Right renal cortex interstitium (tissue), 3 donors: ENCODE results near the gene PLCB1. TPM values are rescaled to one million over a fixed set of nuclear protein-coding genes. Genes with fewer than 3 reads are reported as not detected.

Experiments used
- DNase-seq, 3 donors: peaks; one replicate each; pipeline ENCODE4 v3.0.0-alpha.2; 2013; ENCODE audit warnings: low read depth in 3 of 3, low spot score in 2 of 3
- polyA plus RNA-seq, 3 donors: library from polyadenylated mRNA; unstranded; fragments of 120-200 nt; gene quantifications; one replicate each; pipeline ENCODE4 v1.2.1, GENCODE V29; 2013; ENCODE audit not compliant: insufficient read length in 3 of 3

The PLCB1 gene
- polyA plus RNA-seq, 3 donors = 42.8 to 54.2 (median 51.5) TPM

GRCh38 chr20:8891039-8891438 is 759.0 kb downstream of the PLCB1 start:
- no peak for DNase-seq

GRCh38 chr20:8895472-8895871 is 763.4 kb downstream of the PLCB1 start:
- no peak for DNase-seq

- DNase-seq = no peak
Observed at GRCh38 chr20:8898823-8899222, 766.8 kb downstream of the PLCB1 start.

GRCh38 chr20:8901237-8902025 is 769.4 kb downstream of the PLCB1 start:
- no peak for DNase-seq

DNA sequence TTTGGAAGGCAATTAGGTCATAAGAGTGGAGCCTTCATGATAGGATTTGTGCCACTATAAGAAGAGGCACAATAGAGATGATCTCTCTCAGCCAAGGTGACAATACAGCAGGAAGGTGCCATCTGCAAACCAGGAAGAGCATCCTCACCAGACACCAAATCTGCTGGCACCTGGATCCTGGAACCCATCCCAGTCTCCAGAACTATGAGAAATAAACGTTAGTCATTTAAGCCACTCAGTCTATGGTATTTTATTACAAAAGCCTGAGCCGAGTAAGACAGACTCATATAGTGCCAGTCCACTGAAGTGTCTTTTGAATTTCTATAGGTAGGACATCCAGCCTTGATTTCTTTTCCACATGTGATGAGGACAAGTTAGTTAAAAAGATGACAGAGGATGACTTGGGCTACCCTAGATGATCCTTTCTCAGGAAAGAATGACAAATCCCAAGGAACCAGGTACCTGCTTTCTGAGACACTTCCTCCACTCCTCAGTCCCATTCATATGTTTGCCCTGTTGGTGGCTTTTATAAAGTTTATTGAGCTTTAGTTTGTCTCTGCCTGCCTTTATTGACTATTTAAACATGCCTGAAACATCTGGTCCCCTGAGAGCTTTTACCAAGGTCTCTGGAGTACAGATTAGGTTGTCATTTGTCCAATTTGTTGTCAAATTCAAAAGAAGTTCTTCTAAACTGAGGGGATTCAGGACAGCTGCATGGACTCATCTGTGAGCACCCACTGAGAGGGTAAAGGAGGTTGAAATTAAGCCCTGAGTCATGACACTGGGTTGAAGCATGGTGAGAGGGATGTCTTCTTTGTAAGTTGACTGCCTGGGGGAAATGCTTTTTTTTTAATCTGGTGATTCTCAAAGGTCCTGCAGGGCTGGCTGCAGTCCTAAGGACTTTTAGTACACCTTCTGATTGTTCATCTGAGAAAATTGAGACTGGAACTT is 771.9 kb downstream of the PLCB1 start:
- DNase-seq = no peak

DNA sequence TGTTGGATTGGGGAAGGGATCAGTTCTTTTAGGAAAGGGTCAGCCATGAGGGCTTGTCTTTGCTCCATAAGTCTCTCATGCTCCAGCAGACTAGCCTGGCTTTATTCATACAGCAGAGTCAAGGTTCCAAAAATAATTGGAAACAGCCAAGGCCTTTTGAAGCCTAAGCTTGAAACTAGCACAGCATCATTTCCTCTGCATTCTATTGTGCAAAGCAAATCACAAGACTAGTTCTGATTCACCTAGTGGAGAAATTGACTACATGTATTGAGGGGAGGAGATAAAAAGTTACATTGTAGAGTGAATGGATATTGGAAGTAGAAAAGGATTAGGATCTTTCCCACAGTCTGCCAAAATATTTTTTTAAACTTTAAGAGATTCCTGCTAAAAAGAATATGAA is 777.5 kb downstream of the PLCB1 start:
- DNase-seq = no peak

GRCh38 chr20:8912096-8912495 is 780.0 kb downstream of the PLCB1 start:
- DNase-seq = no peak

DNA sequence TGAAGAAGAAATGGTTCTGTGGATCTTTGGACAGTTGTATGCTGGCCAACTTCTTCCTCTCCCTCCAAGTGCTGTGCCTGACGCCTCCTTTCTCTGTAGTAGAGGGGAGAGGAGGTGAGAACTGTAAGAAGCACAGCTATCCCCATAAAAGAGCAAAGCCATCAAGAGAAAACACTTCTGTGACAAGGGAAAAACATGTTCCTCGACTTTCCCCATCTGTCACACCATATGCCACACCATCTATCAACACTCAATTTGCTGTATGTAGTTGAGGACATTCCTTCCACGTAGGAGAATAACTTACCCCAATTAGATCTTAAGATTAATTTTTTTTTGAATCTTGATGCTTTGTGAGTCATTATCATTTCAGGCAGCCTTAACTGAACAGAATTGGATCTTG is 780.7 kb downstream of the PLCB1 start:
- DNase-seq = no peak

- no peak for DNase-seq
Observed at GRCh38 chr20:8913456-8913855, 781.4 kb downstream of the PLCB1 start.

DNA sequence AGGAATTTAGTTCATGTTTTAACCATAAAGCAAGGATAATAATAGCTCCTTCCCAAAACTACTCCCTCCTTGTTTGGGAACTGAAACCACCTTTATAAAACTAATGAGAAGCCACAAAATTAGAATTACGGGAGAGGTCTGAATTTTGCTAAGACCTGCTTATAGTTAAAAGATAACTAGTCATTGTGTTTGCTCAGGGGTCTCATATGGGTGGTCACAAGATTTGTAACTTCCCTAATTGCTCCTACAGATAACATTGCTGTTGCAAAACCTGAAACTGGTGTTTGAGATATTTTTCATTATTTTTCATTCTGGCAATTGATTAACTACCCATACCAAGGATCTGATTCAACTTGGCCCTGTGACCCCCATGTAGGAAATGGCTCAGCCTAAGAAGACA is 782.4 kb downstream of the PLCB1 start:
- no peak for DNase-seq

- no peak for DNase-seq
Observed at GRCh38 chr20:8917084-8917483, 785.0 kb downstream of the PLCB1 start.

DNA sequence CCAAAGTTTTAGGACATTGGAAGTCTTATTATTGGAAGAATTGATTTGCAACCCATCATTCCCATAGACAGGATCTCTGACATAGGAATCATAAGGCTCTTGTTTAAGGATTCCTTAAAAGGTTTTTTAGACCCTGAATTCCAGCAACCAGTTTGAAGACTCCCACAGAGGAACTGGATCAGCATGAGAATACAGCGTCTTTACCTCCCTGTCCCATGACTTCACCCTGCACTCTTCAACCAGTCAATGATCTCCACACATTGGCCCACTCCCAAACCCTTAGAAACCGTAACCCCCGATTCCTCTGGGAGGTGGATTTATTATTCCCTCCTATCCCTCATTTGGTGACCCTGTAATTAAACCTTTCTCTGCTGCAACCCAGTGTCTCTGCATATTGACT is 786.1 kb downstream of the PLCB1 start:
- no peak for DNase-seq

GRCh38 chr20:8924539-8924938 is 792.5 kb downstream of the PLCB1 start:
- DNase-seq = no peak

- no peak for DNase-seq
Observed at GRCh38 chr20:8930726-8931125, 798.7 kb downstream of the PLCB1 start.

DNA sequence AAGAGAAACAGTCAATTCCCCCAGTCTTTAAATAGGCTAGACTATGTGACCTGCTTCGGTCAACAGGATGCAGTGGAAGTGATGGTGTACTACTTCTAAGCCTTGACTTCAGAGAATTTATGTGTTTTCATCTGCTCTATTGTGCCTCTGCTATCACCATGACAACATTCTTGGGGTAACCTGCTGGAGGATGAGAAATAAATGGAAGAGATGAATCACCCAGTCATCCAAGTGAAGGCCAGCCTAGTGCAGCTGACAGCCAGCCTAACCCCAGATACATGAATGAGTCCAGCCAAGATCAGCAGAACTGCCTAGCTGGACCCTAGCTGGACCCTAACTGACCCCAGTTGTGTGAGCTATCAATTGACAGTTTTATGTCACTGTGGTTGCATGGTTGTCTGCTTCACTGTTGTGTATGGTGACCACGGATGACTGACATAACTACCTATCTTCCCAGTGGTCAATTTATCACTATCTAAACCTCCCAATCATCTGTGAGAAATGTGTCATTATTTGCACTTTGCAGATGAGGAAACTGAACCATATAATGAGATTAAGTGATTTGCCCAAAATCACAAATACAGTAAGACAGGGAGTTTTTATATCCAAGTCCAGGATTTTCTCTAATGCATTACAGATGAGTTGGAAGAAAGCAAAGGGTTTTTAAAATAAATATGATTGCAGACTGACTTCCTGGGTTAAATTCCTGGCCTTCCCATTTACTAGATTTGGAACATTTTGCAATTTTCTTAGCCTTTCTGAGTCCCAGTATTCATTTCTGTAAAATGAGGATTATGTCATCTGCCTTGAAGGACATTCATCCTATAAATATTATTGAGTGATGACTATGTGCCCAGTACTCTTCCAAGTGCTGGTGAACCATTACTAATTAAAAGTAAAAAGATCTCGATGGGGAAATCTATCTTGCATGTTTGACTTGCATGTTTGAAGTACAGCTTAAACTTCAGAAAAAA is 800.4 kb downstream of the PLCB1 start:
- DNase-seq = no peak

GRCh38 chr20:8933381-8933807 is 801.3 kb downstream of the PLCB1 start:
- DNase-seq = no peak

DNA sequence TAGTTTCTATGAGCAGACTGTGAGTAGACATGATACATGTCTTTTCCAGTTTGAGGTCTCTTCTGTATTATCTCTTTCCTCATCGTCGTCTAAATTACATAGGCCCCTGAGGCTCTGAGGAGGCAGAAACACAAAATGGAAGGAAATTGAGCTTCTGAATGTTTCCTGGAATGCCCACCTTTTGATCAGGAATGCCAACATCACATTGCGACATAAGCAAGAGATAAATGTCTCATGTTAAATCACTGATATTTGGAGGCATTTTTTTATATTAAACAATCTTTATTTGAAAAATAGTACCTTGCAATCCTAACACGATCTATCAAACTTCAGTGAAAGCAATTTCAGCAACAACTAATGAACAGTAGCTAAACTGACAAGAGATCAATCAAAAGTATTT is 802.3 kb downstream of the PLCB1 start:
- no peak for DNase-seq
